HG02884 (cell line): ENCODE results near the gene RAI1.

Experiments used
- ATAC-seq: cut with Tn5 transposase; IDR thresholded peaks from one replicate; pipeline ENCODE4 v1.9.1; 2021; ENCODE audit warnings: mild to moderate bottlenecking, moderate library complexity; ENCODE audit not compliant: unreplicated experiment

The RAI1 gene

GRCh38 chr17:17714261-17714866 is 33.1 kb downstream of the RAI1 start:
- ATAC-seq: no peak

GRCh38 chr17:17714879-17715278 is 33.6 kb downstream of the RAI1 start:
- ATAC-seq: no peak

- ATAC-seq: no peak
Observed at GRCh38 chr17:17716837-17717523, 35.7 kb downstream of the RAI1 start.

- no peak for ATAC-seq
Observed at GRCh38 chr17:17718251-17718650, 37.0 kb downstream of the RAI1 start.

- ATAC-seq: no peak
Observed at GRCh38 chr17:17719199-17719940, 38.1 kb downstream of the RAI1 start.

- no peak for ATAC-seq
Observed at GRCh38 chr17:17719966-17720543, 38.8 kb downstream of the RAI1 start.

- ATAC-seq: no peak
Observed at GRCh38 chr17:17721140-17721668, 39.9 kb downstream of the RAI1 start.

GRCh38 chr17:17722081-17722905 is 41.0 kb downstream of the RAI1 start:
- ATAC-seq: no peak

GRCh38 chr17:17722906-17723353 is 41.7 kb downstream of the RAI1 start:
- no peak for ATAC-seq

- ATAC-seq: no peak
Observed at GRCh38 chr17:17723354-17724261, 42.4 kb downstream of the RAI1 start.

- no peak for ATAC-seq
Observed at GRCh38 chr17:17724307-17725010, 43.2 kb downstream of the RAI1 start.

GRCh38 chr17:17725011-17725751 is 43.9 kb downstream of the RAI1 start:
- ATAC-seq: no peak

- no peak for ATAC-seq
Observed at GRCh38 chr17:17725752-17726457, 44.6 kb downstream of the RAI1 start.

GRCh38 chr17:17726458-17727060 is 45.3 kb downstream of the RAI1 start:
- no peak for ATAC-seq

GRCh38 chr17:17727111-17727659 is 45.9 kb downstream of the RAI1 start:
- no peak for ATAC-seq

- no peak for ATAC-seq
Observed at GRCh38 chr17:17728146-17728545, 46.9 kb downstream of the RAI1 start.
